GM12878 (cell line): ENCODE data around the gene EHBP1. TPM values are rescaled to one million over a fixed set of nuclear protein-coding genes. Genes with fewer than 3 reads are reported as not detected.

Source experiments
- ATAC-seq: fragments of 200-7000 bp; cut with Tn5 transposase; 3 replicates; pipeline ENCODE4 v1.9.1; 2020; ENCODE audit warnings: mild to moderate bottlenecking, moderate library complexity
- BruUV-seq: library from RNA; stranded (reverse); fragments of 400-500 nt; replicated peaks from 2 replicates; lab custom pipeline; 2021; lab: Mats Ljungman, UMichigan
- CTCF ChIA-PET: fragments of 300-600 bp; sonication (Branson Sonifier 250); formaldehyde crosslinking; extraction: SDS; loops from one replicate; lab custom pipeline; 2021; ENCODE audit warnings: inconsistent platforms; lab: Yijun Ruan, JAX
- POLR2A ChIA-PET: fragments of 350-600 bp; formaldehyde crosslinking; extraction: SDS; loops from one replicate; lab custom pipeline; 2021; ENCODE audit warnings: inconsistent platforms; lab: Charles Lee
- RAD21 ChIA-PET: fragments of 300-600 bp; sonication (Branson Sonifier 250); formaldehyde crosslinking; loops from one replicate; lab custom pipeline; 2023; ENCODE audit warnings: antibody characterized with exemption; ENCODE audit not compliant: unreplicated experiment; lab: Charles Lee
- SMC1A ChIA-PET: fragments of 300-600 bp; sonication (Branson Sonifier 250); formaldehyde crosslinking; loops from one replicate; lab custom pipeline; 2023; ENCODE audit not compliant: unreplicated experiment, uncharacterized antibody; lab: Charles Lee
- DNase-seq: peaks from one replicate; pipeline ENCODE4 v3.0.0-alpha.2; 2011; ENCODE audit warnings: low read depth, low spot score
- FAIRE-seq: peaks from 3 replicates; lab custom pipeline; 2011; peaks lifted over from hg19 to GRCh38; lab: Jason Lieb, UNC
- H2AFZ ChIP-seq: 2 replicates; pipeline ENCODE4 v1.6.0; 2011; ENCODE audit warnings: low read depth, low read length, control low read depth; ENCODE audit not compliant: control insufficient read depth
- H3K27ac ChIP-seq: 2 replicates; pipeline ENCODE4 v1.5.1; 2011; ENCODE audit warnings: control low read depth; ENCODE audit not compliant: control insufficient read depth, insufficient read depth
- H3K27me3 ChIP-seq, 2 experiments: replicated peaks in 1 of 2; 2 replicates each; pipeline versions ENCODE4 v1.6.0 to v1.6.1; 2011; ENCODE audit warnings: low read length in 1 of 2; ENCODE audit not compliant: control insufficient read depth in 2 of 2, insufficient read depth in 2 of 2
- H3K36me3 ChIP-seq, 2 experiments: 2 replicates each; pipeline ENCODE4 v1.5.1; 2011; ENCODE audit warnings: low read length in 1 of 2; ENCODE audit not compliant: control insufficient read depth in 2 of 2, insufficient read depth in 2 of 2
- H3K4me1 ChIP-seq: 2 replicates; pipeline ENCODE4 v1.6.1; 2011; ENCODE audit warnings: mild to moderate bottlenecking, low read length, moderate library complexity, mixed read lengths; ENCODE audit not compliant: control insufficient read depth, insufficient read depth
- H3K4me2 ChIP-seq: 2 replicates; pipeline ENCODE4 v1.6.0; 2011; ENCODE audit warnings: control low read depth; ENCODE audit not compliant: control insufficient read depth, insufficient read depth
- H3K4me3 ChIP-seq: fragments of 200-600 bp; sonication (generic); 2 replicates; pipeline ENCODE4 v1.5.1; 2016
- H3K79me2 ChIP-seq: 2 replicates; pipeline ENCODE4 v1.6.0; 2011; ENCODE audit warnings: low read length; ENCODE audit not compliant: control insufficient read depth, insufficient read depth
- H3K9ac ChIP-seq: 2 replicates; pipeline ENCODE4 v1.8.0; 2011; ENCODE audit warnings: low read length, control low read depth, mixed read lengths; ENCODE audit not compliant: control insufficient read depth, insufficient read depth
- H3K9me3 ChIP-seq: replicated peaks from 3 replicates; pipeline ENCODE4 v1.5.1; 2011; ENCODE audit warnings: mild to moderate bottlenecking, low read length; ENCODE audit not compliant: control insufficient read depth, insufficient read depth
- H4K20me1 ChIP-seq: 2 replicates; pipeline ENCODE4 v1.6.0; 2011; ENCODE audit not compliant: control insufficient read depth, insufficient read depth
- BCL11A ChIP-seq: IDR thresholded peaks from 2 replicates; pipeline ENCODE4 v1.6.1; 2011; ENCODE audit warnings: low read depth, low read length
- CHD2 ChIP-seq: IDR thresholded peaks from 2 replicates; pipeline ENCODE4 v1.6.1; 2011; ENCODE audit warnings: low read depth, low read length, improper control_type of control experiment, borderline replicate concordance
- JUND ChIP-seq: IDR thresholded peaks from 2 replicates; pipeline ENCODE4 v1.6.1; 2012; ENCODE audit warnings: low read depth, mild to moderate bottlenecking, low read length, improper control_type of control experiment, moderate library complexity
- NFYB ChIP-seq: IDR thresholded peaks from 2 replicates; pipeline ENCODE4 v1.6.1; 2011; ENCODE audit warnings: low read depth, mild to moderate bottlenecking, low read length, improper control_type of control experiment, moderate library complexity; ENCODE audit not compliant: insufficient read depth
- PAX5 ChIP-seq: IDR thresholded peaks from 2 replicates; pipeline ENCODE4 v1.6.1; 2011; ENCODE audit warnings: low read depth, low read length, borderline replicate concordance
- RAD51 ChIP-seq: fragments of 450-650 bp; IDR thresholded peaks from 2 replicates; pipeline ENCODE4 v1.6.1; 2016; ENCODE audit warnings: moderate library complexity, mild to moderate bottlenecking, inconsistent platforms
- TBL1XR1 ChIP-seq: IDR thresholded peaks from 2 replicates; pipeline ENCODE4 v1.6.1; 2012; ENCODE audit warnings: low read depth, low read length, improper control_type of control experiment
- in situ Hi-C: fragments of 300-500 bp; cut with MboI; formaldehyde crosslinking; loops from 9 replicates; pipeline ENCODE4 v1.14.3; 2018; ENCODE audit warnings: mixed read lengths
- intact Hi-C: fragments of 100-400 bp; cut with micrococcal nuclease; formaldehyde crosslinking; loops from one replicate; pipeline ENCODE4 v1.14.2; 2022; ENCODE audit not compliant: unreplicated experiment
- polyA plus RNA-seq, 11 experiments: library from polyadenylated mRNA; depleted of rRNA in 4 of 11; unstranded in 6 of 11; stranded (reverse) in 5 of 11; fragments of >200 nt; fragmentation: Nextera tagmentation in 4 of 11; fragmentation: Illumina TruSeq in 1 of 11; extraction: Ambion mirVana in 4 of 11; extraction: Trizol in 1 of 11; gene quantifications; 1 replicate in 1 of 11; 2 replicates in 10 of 11; pipeline versions ENCODE4 v1.2.1 to v1.2.3, GENCODE V29; 2011 to 2016; ENCODE audit warnings: inconsistent platforms in 2 of 11, missing spikeins in 2 of 11, low read depth in 1 of 11
- total RNA-seq, 4 experiments: library from RNA; depleted of rRNA in 3 of 4; stranded (reverse); fragments of >200 nt in 3 of 4; fragmentation: Illumina TruSeq in 1 of 4; extraction: Trizol in 1 of 4; gene quantifications; 2 replicates each; pipeline versions ENCODE4 v1.2.1 to v1.2.3, GENCODE V29; 2013 to 2021
- TF ChIP-seq, protein P1 (sequence below): IDR thresholded peaks from 2 replicates; pipeline ENCODE4 v1.6.1; 2011; ENCODE audit warnings: mild to moderate bottlenecking, low read depth, low read length, moderate library complexity; ENCODE audit not compliant: insufficient replicate concordance
- TF ChIP-seq, protein P2 (sequence below): fragments of 150-350 bp; IDR thresholded peaks from 2 replicates; pipeline ENCODE4 v1.6.1; 2016; ENCODE audit warnings: low read depth, low read length
- TF ChIP-seq, protein P3 (sequence below): fragments of 450-650 bp; IDR thresholded peaks from 2 replicates; pipeline ENCODE4 v1.6.1; 2016; ENCODE audit warnings: mild to moderate bottlenecking

The EHBP1 gene
- total and polyA plus RNA-seq, 10 of the 15 experiments (the other 5 are each of a cell fraction or from before 2014, with no cell fraction given), result 5.7 to 26.1 (median 13.6) TPM

DNA sequence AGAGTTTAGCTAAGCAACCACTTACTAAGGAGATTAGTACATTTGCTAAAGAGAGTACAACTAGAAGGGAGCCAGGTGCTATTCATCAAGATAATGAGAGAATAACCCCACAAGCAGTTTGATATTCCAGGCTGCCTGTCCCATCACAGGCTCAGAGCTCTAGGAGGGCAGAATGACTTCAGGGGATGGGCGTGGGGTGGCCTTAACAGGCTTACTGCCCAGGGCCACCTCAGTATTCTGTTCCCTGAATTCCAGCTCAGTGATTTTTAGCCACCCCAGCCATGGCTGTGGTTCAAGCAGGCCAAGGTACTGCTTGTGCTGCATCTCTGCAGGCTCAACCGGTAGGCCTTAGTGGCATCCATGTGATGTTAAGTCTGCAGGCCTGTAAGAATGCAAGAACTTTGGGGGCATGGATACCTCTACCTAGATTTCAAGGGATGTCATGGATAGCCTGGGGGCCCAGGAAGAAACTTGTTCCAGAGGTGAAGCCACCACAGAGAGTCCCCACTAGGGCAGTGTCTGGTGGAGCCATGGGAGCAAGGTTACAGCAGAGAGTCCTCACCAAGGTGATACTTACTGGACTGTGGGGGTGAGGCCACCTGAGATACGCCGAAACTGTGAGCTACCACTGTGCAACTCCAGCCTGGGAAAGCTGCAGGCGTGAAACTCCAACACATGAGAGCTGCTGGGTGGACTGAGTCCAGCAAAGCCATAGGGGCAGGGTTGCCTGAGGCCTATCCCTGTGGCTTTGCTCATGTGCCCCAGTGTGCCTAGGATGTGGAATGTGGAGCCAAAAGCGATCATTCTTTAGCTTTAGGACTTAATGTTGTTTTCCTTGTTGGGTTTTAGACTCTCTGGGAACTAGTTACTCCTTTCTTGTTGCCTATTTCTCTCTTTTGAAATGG is 107.7 kb downstream of the EHBP1 start (continued):
- TF ChIP-seq, protein P1, sequence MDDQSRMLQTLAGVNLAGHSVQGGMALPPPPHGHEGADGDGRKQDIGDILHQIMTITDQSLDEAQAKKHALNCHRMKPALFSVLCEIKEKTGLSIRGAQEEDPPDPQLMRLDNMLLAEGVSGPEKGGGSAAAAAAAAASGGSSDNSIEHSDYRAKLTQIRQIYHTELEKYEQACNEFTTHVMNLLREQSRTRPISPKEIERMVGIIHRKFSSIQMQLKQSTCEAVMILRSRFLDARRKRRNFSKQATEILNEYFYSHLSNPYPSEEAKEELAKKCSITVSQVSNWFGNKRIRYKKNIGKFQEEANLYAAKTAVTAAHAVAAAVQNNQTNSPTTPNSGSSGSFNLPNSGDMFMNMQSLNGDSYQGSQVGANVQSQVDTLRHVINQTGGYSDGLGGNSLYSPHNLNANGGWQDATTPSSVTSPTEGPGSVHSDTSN, result no peak
- no peak for TF ChIP-seq RAD51

DNA sequence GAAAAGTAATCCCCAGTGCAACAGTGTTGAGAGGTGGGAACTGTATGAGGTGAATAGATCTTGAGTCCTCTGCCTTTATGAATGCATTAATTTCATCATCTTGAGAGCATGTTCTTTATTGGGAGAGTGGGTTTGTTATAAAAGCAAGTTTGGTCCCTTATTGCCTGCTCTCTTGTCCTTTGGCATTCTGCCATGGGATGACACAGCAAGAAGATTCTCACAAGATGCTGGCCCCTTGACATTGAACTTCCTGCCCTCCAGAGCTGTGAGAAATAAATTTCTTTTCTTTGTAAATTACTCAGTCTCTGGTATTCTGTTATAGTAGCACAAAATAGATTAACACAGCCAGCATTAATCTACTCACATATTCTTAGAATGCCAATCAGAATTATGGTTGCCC is 108.6 kb downstream of the EHBP1 start:
- ATAC-seq (no peak), FAIRE-seq (peak; percentile 72), DNase-seq (no peak)
- Histone ChIP-seq H4K20me1 (no peaks in the 10 kb centered on the region), H3K4me2 (no peak overlapping the region), H3K36me3 (no peaks in the 10 kb centered on the region), H3K4me1 (peaks cover 3% of the 10 kb centered on the region; the same call in 1 of the 2 replicates), H3K27ac (no peak overlapping the region), H2AFZ (no peak overlapping the region), H3K27me3 (no peaks in the 10 kb centered on the region), H3K79me2 (no peaks in the 10 kb centered on the region), H3K9me3 (no peaks in the 10 kb centered on the region), H3K9ac (no peak overlapping the region), H3K4me3 (no peak overlapping the region)
- TF ChIP-seq, protein P2, sequence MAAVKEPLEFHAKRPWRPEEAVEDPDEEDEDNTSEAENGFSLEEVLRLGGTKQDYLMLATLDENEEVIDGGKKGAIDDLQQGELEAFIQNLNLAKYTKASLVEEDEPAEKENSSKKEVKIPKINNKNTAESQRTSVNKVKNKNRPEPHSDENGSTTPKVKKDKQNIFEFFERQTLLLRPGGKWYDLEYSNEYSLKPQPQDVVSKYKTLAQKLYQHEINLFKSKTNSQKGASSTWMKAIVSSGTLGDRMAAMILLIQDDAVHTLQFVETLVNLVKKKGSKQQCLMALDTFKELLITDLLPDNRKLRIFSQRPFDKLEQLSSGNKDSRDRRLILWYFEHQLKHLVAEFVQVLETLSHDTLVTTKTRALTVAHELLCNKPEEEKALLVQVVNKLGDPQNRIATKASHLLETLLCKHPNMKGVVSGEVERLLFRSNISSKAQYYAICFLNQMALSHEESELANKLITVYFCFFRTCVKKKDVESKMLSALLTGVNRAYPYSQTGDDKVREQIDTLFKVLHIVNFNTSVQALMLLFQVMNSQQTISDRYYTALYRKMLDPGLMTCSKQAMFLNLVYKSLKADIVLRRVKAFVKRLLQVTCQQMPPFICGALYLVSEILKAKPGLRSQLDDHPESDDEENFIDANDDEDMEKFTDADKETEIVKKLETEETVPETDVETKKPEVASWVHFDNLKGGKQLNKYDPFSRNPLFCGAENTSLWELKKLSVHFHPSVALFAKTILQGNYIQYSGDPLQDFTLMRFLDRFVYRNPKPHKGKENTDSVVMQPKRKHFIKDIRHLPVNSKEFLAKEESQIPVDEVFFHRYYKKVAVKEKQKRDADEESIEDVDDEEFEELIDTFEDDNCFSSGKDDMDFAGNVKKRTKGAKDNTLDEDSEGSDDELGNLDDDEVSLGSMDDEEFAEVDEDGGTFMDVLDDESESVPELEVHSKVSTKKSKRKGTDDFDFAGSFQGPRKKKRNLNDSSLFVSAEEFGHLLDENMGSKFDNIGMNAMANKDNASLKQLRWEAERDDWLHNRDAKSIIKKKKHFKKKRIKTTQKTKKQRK, result no peak
- TF ChIP-seq CHD2, result no peak
- no peak for TF ChIP-seq PAX5
- no peak for TF ChIP-seq NFYB
- TF ChIP-seq JUND, result no peak
- no peak for TF ChIP-seq TBL1XR1
- TF ChIP-seq, protein P3, sequence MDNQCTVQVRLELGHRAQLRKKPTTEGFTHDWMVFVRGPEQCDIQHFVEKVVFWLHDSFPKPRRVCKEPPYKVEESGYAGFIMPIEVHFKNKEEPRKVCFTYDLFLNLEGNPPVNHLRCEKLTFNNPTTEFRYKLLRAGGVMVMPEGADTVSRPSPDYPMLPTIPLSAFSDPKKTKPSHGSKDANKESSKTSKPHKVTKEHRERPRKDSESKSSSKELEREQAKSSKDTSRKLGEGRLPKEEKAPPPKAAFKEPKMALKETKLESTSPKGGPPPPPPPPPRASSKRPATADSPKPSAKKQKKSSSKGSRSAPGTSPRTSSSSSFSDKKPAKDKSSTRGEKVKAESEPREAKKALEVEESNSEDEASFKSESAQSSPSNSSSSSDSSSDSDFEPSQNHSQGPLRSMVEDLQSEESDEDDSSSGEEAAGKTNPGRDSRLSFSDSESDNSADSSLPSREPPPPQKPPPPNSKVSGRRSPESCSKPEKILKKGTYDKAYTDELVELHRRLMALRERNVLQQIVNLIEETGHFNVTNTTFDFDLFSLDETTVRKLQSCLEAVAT, result no peak
- no peak for TF ChIP-seq BCL11A
- intact Hi-C loops (no loop called here), in situ Hi-C loops (no loop called here)
- RAD21 ChIA-PET, result no interaction called here
- CTCF ChIA-PET, result no interaction called here
- BruUV-seq, result no TSS peak
- SMC1A ChIA-PET, result interaction anchor here (0.6 to 1.7 kb wide), 6 partner anchors 9 to 212 kb away, joined by 3 to 5 read pairs (median 3); no protein-coding TSS in a partner anchor
- POLR2A ChIA-PET, result no interaction called here
